ENCODE results near the gene BARHL2.

- TF ChIP-seq ZNF350 (tag by site-specific recombination; IDR thresholded peaks at IDR 0.05) (no peak), ZNF175 (tag by site-specific recombination; IDR thresholded peaks at IDR 0.05) (no peak), CTCF (tag by site-specific recombination; IDR thresholded peaks at IDR 0.05) (no peak)
Observed at GRCh38 chr1:90708826-90709225, 8.3 kb downstream of the BARHL2 start.

Data from HEK293 (cell line).